HepG2 (cell line): ENCODE measurements around the gene APOC3. TPM values are rescaled to one million over a fixed set of nuclear protein-coding genes. Genes with fewer than 3 reads are reported as not detected.

Source experiments
- ATF3 ChIP-seq: sonication (generic); formaldehyde crosslinking; IDR thresholded peaks from 2 replicates; pipeline ENCODE4 v1.4.0; 2020; ENCODE audit warnings: missing genetic modification reagents
- CC2D1A ChIP-seq: sonication (generic); formaldehyde crosslinking; IDR thresholded peaks from 2 replicates; pipeline ENCODE4 v1.8.1; 2023; ENCODE audit warnings: mild to moderate bottlenecking, missing genetic modification reagents
- CREBL2 ChIP-seq: sonication (generic); formaldehyde crosslinking; IDR thresholded peaks from 2 replicates; pipeline ENCODE4 v1.8.1; 2023; ENCODE audit warnings: missing genetic modification reagents, mild to moderate bottlenecking, borderline replicate concordance
- GLI4 ChIP-seq: sonication (generic); formaldehyde crosslinking; IDR thresholded peaks from 2 replicates; pipeline ENCODE4 v1.5.1; 2020; ENCODE audit warnings: missing genetic modification reagents, mild to moderate bottlenecking, moderate library complexity, borderline replicate concordance
- IRF2 ChIP-seq: IDR thresholded peaks from 2 replicates; pipeline ENCODE4 v1.6.1; 2018; ENCODE audit warnings: missing genetic modification reagents, missing compliant biosample characterization
- IRF9 ChIP-seq: sonication (generic); formaldehyde crosslinking; IDR thresholded peaks from 2 replicates; pipeline ENCODE4 v1.8.0; 2022; ENCODE audit warnings: missing genetic modification reagents, mild to moderate bottlenecking, borderline replicate concordance
- MAFF ChIP-seq: IDR thresholded peaks from 2 replicates; pipeline ENCODE4 v1.6.1; 2011; ENCODE audit warnings: low read depth, low read length, improper control_type of control experiment
- MEF2D ChIP-seq: sonication (generic); formaldehyde crosslinking; IDR thresholded peaks from 2 replicates; pipeline ENCODE4 v1.5.1; 2020; ENCODE audit warnings: mild to moderate bottlenecking, missing genetic modification reagents
- MTF1 ChIP-seq: sonication (generic); formaldehyde crosslinking; IDR thresholded peaks from 2 replicates; pipeline ENCODE4 v1.5.0; 2020; ENCODE audit warnings: missing genetic modification reagents
- NONO ChIP-seq, 2 experiments: fragments of 450-650 bp in 1 of 2; sonication (generic) in 1 of 2; formaldehyde crosslinking in 1 of 2; IDR thresholded peaks in 1 of 2; conservative IDR thresholded peaks in 1 of 2; 2 replicates each; pipeline versions ENCODE4 v1.6.1 to v1.8.0; 2017 to 2022; ENCODE audit warnings: mild to moderate bottlenecking in 1 of 2, missing genetic modification reagents in 1 of 2, moderate library complexity in 1 of 2
- RBM39 ChIP-seq: fragments of 200-400 bp; formaldehyde crosslinking; IDR thresholded peaks from one replicate; pipeline ENCODE4 v1.6.1; 2018; ENCODE audit warnings: antibody characterized with exemption, mild to moderate bottlenecking, low read depth, low read length; ENCODE audit not compliant: poor library complexity, severe bottlenecking
- ZBTB1 ChIP-seq: sonication (generic); formaldehyde crosslinking; IDR thresholded peaks from 2 replicates; pipeline ENCODE4 v1.4.0; 2020; ENCODE audit warnings: missing genetic modification reagents, borderline replicate concordance
- ZBTB37 ChIP-seq: sonication (generic); formaldehyde crosslinking; IDR thresholded peaks from 2 replicates; pipeline ENCODE4 v1.4.0; 2020; ENCODE audit warnings: mild to moderate bottlenecking, missing genetic modification reagents
- ZNF546 ChIP-seq: sonication (generic); formaldehyde crosslinking; conservative IDR thresholded peaks from 2 replicates; pipeline ENCODE4 v1.8.1; 2023; ENCODE audit warnings: mild to moderate bottlenecking, missing genetic modification reagents
- ZNF580 ChIP-seq: IDR thresholded peaks from 2 replicates; pipeline ENCODE4 v1.6.1; 2016; ENCODE audit warnings: low read depth, borderline replicate concordance
- ZNF670 ChIP-seq: sonication (generic); formaldehyde crosslinking; IDR thresholded peaks from 2 replicates; pipeline ENCODE4 v1.8.0; 2022; ENCODE audit warnings: mild to moderate bottlenecking, missing genetic modification reagents, borderline replicate concordance
- ZNF768 ChIP-seq: sonication (generic); formaldehyde crosslinking; IDR thresholded peaks from 2 replicates; pipeline ENCODE4 v1.4.0; 2020; ENCODE audit warnings: missing genetic modification reagents
- polyA plus RNA-seq, 8 experiments: library from polyadenylated mRNA; depleted of rRNA in 3 of 8; stranded (reverse) in 7 of 8; unstranded in 1 of 8; fragments of >200 nt; fragmentation: Illumina TruSeq in 4 of 8; extraction: Trizol in 4 of 8; gene quantifications; 2 replicates each; pipeline versions ENCODE4 v1.2.1 to v1.2.3, GENCODE V29; 2011 to 2016; ENCODE audit warnings: low read depth in 4 of 8, missing spikeins in 1 of 8, mixed read lengths in 1 of 8; ENCODE audit not compliant: insufficient read depth in 1 of 8
- total RNA-seq, 5 experiments: library from RNA; depleted of rRNA; stranded (reverse); fragments of >200 nt; fragmentation: Illumina TruSeq; extraction: Trizol; gene quantifications; 2 replicates each; pipeline ENCODE4 v1.2.3, GENCODE V29; 2016; ENCODE audit warnings: low read depth in 1 of 5

Gene APOC3
- total and polyA plus RNA-seq, 2 of the 13 experiments (the other 11 are each of a cell fraction or from before 2014, with no cell fraction given) = 314 to 687 TPM

- TF ChIP-seq RBM39 = no peak
- no peak for TF ChIP-seq MAFF
- no peak for TF ChIP-seq ZBTB1 (CRISPR knock-in tag)
- TF ChIP-seq ATF3 = no peak
- 0 out of 2 replicates have a peak, but pooled peaks have one; percentile 25 for TF ChIP-seq ZNF546 (CRISPR knock-in tag)
- TF ChIP-seq CREBL2 (CRISPR knock-in tag) = no peak
- TF ChIP-seq NONO (IDR thresholded peaks at IDR 0.05) = no peak
- no peak; the same call in 1 of the 2 replicates for TF ChIP-seq NONO (CRISPR knock-in tag; conservative IDR thresholded peaks at IDR 0.05)
- TF ChIP-seq ZNF580 (CRISPR knock-in tag) = no peak
- peak; percentile 36; the same call in 1 of the 2 replicates for TF ChIP-seq MEF2D (CRISPR knock-in tag)
- no peak for TF ChIP-seq ZBTB37 (CRISPR knock-in tag)
- no peak for TF ChIP-seq IRF9 (CRISPR knock-in tag)
- TF ChIP-seq MTF1 (CRISPR knock-in tag) = no peak
- TF ChIP-seq CC2D1A (CRISPR knock-in tag) = 0 out of 2 replicates have a peak, but pooled peaks have one; percentile 53
- peak; percentile 99 for TF ChIP-seq ZNF768 (CRISPR knock-in tag)
- TF ChIP-seq GLI4 (CRISPR knock-in tag) = 0 out of 2 replicates have a peak, but pooled peaks have one; percentile 34
- TF ChIP-seq ZNF670 (CRISPR knock-in tag) = 0 out of 2 replicates have a peak, but pooled peaks have one; percentile 12
- no peak for TF ChIP-seq IRF2 (CRISPR knock-in tag)
Observed at GRCh38 chr11:116825854-116826750, 3.6 kb upstream of the APOC3 start (continued).
